Activated T-cell treated with anti-CD3 and anti-CD28 coated beads for 1 hour (primary cell): ENCODE results near the gene MARCO.
"Not testable (repeated sequence)": the region's sequence is repeated elsewhere in the genome, so short reads cannot be mapped to it uniquely, and the experiment has no call there.

ENCODE experiments used
- DNase-seq: peaks from one replicate; pipeline ENCODE4 v3.0.0-alpha.2; 2020; ENCODE audit warnings: low read depth

Gene MARCO

DNA sequence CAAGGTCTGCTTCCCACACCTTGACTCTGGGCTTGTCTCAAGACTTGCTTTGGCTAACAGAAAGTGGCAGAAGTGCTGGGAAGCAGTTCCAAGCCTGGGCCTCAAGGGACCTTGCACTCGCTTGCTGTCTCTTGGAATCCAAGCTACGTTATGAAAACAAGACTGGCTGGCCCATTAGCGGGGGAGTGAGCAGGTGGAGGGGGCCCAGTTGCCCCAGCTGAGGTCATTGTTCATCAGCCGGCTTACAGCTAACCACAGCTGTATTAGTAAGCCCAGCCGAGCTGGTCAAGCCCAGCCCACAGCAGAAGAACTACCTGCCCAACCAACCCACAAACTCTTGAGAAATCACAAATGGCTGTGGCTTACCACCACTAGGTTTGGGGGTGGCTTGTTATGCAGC is 63.1 kb downstream of the MARCO start:
- no peak for DNase-seq

DNA sequence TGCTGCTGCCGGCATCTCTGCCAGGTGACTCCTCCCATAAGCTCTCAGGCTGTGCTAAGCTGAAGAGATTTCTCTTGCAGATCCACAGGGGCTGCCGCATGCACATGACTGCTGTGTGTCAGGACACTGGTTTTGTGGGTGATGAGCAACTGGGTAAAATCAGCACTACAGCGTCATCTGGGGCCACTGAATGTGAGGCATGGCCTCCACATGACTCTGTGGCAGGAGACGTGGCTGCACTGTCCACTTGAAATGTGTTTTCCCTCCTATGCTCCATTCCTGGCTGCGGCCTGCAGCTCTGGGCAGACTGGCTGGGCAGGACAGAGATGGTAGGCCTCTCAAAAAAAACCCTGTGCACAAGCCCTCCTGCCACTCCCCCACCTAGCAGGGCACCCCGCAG is 63.6 kb downstream of the MARCO start:
- DNase-seq: no peak

DNA sequence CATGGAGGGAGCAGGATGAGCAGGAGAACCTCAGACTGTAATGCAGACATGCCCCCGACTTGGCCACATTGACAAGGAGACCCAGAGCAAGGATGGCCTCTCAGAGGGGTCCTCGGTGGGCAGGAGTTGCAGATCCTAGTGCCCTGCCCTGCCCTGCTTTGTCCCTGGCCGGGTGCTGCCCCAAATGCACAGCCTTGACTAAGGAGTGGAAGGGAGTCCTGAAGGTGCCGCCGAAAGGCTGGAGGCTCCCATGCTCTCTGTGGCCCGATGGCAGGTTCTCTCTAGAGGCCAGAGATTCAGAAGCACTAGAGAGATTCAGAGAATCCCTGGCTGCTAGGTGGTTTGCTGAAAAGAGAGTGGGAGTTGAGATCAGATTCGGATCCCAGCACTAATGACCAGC is 64.4 kb downstream of the MARCO start:
- DNase-seq: no peak

DNA sequence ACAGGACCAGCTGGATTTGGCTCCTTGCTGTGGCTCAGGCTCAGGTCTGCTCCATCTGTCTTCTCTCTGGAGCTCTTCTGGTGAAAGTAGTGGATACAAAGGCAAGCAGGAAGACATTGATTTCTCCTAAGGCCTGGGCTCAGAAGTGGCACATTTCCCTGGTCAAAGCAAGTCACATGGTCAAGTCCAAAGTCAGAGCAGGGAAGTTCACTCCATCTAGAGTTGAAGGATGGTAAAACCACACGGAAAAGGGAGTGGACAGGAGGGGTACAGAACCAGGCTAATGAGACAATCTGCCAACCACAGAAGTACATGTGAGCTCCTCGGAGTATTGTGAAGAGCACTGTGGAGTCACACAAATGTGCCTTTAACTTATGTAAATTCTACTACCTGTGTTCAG is 66.1 kb downstream of the MARCO start:
- no peak for DNase-seq

DNA sequence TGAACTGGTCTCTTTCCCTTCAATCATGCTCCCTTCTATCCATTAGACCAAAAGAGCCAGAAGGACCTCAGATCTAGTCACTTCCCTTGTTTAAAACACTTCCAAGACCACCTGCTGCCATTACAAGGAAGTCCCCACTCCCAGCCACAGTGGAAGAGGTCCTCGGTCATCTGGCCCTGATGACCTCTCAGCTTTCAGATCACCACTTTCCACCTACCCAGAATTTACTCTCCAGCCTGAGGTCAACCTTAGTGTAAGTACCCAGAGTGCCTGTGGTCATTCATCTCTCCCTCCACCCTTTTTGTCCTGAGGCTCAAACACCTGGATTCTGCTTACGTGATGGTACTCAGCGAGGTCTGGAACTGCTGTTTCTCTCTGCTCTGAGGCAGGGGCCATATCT is 67.1 kb downstream of the MARCO start:
- DNase-seq: no peak

DNA sequence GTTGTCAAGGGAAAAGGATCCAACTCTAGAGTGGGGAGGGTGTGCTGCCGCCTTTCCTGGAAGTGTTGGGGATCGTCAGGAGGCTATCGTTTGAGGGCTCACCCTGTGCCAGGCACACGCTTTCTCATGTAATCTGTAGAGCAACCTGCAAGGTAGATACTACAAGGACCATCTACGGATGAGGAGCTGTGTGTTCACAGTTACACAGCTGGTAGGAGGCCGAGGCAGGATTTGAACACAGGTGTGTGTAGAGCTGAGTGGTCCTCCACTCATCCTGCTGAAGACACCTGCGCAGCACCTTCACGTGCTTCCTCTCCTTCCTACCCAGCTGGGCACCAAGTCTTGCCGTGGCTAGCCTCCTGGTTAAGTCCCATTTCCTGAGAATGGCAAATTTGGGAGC is 68.3 kb downstream of the MARCO start:
- no peak for DNase-seq

DNA sequence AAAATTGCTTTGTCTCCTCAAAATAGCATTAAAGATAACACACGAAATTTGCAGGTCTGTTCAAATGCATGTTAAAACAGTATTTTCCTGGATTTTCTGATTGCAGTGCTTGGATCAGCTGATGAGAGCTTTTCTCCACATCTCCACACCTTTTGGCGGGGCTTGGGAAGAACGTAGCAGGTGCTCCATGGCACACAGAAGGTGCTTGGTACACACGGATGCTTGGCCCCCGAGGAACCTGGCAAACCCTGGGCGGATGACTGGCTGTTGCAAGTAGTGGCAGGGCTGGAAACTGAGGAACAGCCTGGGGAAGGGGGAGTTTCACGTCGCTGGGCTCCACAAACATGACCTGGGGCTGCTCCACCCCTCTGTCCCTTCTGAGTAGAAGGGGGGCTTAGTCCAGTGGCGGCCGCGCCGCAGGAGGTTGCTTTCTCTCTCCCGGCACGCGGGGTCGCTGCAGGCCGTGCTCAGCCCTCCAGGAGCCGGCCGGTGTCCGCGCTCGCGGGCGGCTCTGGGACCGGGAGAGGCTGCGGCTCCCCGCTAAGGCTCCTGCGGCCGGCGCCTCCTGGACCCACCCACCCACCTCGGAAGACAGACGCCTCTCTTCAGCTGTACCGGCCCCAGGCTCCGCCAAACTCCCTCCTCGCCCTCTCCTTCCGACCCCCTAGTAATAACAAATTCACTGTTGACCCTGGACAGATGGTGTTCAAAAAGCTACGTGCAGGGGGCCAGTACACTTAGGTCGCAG is 69.3 kb downstream of the MARCO start:
- DNase-seq: no peak

DNA sequence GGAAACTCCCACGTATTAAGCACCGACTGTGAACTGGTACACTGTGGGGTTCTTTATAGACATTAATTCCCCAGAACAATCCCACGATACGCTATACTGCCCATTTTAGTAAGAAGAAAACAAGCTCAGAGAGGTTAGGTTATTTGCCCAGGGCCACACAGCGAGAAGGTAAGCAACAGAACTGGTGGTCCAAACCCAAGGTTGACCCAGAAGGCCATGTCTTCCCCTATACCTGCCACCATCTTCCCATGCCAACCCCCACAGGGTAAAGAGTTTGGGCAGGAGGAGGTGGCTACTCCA is 69.9 kb downstream of the MARCO start:
- DNase-seq: no peak

DNA sequence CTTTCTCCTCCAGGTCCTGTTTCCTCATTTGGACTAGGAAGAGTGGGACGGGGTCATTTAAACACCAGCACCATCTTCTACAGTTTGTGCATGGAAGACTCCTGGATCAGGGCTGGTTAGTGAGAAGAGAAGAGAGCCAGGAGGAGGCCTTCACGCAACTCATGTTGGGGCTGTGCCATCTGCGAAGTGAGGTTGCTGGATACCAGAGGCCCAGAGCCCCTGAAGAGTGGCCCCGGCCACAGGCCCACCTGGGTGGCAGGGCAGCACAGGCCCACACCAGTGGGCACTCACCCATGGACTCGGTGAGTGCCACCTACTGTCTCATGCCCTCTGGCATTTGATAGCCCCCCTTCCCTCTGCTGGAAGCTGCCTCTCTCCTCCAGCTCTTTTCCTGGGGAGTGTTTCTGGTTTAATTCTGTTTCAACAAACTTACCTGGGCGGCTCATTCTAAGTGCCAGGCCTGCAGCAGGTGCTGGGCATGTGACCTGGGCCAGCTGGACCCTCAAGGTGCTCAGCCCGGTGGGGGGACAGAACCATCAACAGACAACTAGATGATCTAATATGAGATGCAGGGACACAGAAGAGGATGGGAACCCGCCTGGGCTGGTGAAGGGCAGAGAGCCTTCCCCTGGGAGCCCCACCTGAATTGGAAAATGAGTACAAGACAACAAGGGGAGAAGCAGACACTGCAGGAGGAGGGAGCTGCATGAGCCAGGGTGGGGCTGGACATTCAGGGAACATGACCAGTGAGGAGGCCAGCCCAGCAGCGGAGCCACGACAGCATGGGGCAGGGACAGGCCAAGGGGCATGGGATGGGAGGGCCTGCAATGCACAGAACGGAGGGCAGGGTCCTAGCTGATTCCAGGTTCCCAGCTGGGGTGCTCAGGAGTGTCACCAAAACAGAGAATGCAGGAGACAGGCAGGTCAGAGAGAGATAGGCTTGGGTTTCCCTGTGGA is 70.6 kb downstream of the MARCO start:
- no peak for DNase-seq

DNA sequence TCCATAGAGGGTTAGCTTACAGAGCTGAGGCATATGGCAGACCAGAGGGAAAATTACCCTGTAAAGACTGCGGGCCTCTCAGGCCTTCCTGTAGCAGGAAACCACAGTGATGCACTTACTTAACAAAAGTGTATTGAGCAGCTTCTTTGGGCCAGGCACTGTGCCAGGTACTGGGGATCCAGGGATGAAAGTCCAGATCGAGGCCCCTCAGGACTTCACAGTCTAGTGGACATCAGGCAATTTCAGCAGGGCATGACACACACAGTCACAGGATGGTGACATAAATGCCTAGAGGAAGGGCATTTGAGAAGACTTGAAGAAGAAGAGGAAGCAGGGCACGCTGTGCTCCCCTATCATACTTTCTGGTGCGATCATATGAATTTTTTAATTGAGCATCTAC is 71.7 kb downstream of the MARCO start:
- DNase-seq: no peak

DNA sequence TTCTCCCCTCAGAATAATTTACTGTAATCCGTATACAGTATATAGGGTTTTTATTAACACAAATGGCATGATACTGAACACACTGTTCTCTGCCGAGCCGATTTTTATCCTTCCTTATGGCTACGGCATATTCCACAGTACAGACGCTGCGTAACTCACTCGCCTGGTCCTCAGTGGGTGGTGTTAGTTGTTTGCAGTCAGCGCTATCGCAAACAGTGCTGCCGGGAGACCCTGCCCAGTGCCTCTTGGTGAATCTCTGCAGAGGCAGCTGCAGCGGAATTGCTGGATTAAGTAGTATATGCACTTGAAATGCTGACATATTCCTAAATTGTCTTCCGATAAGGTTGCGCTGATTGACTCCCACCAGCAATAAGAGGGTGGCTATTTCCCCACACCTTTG is 73.9 kb downstream of the MARCO start:
- no peak for DNase-seq

DNA sequence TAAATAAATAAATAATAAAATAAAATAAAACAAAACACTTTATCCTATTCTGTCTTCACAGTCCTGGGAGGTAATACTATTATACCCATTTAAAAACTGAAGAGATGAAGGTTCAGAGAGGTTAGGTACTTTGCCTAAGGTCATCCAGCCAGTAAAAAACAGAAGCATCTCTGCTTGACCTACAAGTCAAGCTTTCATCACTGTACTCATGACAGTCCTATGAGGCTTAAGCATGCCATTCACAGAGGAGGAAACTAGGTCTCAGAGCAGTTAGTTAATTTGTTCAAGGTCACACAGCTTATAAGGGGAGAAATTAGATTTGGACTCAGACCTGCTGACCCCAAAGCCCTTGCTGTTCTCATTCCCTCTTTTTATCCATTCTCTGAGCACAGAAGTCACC is 77.5 kb downstream of the MARCO start:
- no peak for DNase-seq

DNA sequence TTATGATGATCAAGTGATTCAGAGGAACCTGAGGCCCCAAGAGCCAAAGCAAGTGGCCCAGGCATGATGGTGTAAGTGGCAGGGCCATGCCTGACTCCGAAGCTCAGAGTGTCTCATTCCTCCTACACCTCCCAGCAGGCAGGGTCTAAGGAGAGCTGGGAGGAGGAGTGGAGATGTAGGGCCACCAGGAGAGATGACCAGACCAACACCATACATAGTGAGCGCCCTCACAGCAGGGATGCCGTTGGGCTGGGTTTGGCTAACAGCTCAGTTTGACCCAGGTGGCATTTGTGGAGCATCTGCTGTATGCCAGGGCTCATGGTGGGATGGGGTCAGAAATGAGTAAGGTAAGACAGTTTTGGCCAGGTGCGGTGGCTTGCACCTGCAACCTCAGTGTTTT is 80.7 kb downstream of the MARCO start:
- no peak for DNase-seq

DNA sequence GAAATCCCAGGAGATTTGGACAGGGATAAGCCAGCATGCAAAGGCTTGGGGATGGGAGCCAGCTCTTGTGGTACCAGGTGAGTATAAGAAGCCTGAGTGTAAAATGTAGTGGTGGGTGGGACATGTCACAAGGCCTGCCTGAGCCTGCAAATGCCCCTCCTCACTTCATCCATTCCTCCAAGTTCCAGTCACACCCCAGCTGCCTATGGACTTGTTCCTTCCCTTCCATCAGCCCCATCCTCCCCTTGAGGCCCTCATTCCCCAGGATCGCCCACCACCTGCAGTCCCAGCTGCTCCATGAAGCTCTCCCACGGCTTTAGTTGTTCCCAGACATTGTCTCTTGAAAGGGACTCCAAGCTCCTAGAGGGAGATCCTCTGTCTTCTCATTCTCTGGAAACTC is 81.5 kb downstream of the MARCO start:
- no peak for DNase-seq

DNA sequence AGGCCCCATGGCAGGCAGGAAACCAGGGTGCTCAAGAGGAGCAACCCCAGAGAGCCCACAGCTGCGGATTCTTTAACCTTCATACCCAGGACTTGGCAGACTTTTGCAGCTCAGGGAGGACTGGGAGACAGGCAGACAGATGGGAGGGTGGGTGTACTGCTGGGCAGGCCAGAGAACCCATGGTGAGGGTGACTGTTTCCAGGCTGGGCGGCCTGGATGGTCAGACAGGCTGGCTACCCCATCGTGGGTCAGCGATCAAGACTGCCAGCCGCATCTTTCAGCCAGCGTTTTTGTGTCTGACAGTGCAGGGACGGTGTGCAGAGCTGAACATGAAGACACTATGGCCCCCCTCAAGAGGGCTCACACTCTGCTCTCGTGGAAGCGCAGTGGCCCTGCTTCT is 82.2 kb downstream of the MARCO start:
- no peak for DNase-seq

DNA sequence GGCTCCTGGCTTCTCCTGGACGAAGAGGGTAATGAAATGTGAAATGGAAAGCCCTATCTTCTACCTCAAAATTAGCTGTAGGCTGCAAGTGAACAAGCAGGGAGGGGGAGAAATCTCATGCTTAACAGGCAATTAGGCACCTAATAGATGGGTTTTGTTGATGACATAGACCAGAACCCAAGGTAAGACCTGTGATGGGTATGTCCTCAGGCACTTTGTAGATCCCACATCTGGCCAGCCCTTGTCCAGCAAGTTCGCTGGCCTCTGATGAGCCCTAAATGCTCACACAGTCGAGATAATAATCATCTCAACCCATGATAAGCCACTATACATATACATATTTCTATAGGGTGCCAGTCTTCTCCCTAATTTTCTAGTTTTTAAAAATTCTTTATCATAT is 82.6 kb downstream of the MARCO start:
- DNase-seq: no peak

DNA sequence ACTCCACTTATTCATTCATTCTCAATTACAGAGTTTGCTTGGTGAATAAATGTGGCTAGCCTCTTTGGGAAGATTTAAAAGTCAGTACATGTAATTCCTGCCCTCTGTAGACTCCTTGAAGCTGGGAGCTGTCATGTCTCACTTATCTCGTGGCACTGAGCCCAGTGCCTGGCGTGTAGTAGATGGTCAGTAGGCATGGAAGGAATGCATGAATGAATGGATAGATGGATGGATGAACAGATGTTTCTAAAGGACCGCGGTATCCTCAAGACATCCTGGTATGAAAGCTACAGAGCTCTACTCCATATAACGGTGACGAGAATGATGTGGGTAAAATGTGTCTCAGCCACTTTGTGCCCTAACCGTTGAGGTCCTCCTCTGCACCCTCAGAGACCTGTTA is 83.0 kb downstream of the MARCO start:
- DNase-seq: no peak

DNA sequence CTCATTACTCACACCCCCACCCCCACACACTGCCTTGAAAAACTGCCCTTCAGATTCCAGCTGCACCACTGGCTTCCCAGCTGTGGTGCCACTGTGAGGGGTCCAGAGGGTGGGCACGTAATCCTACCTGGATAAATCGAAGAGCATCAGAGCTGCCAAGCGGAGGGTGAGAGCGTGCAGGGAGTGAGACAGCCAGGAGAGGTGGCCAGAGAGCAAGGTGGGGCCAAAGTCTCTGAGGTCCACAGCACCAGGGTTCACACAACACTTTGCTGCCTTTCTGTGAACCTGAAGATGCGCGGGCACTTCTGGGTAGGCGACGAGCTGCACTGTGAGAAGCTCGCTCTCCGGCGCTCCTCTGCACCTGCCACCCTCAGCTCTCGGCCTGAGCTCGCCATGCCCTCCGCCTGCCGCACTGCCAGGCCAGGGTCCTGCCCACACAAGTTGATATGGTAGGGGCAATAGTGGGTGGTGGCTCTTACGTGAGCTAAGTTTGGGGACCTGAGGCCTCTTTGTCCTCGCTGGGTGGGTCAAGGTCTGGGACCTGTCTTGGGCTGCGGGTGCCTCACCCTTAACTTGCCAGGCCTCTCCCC is 83.9 kb downstream of the MARCO start:
- no peak for DNase-seq

DNA sequence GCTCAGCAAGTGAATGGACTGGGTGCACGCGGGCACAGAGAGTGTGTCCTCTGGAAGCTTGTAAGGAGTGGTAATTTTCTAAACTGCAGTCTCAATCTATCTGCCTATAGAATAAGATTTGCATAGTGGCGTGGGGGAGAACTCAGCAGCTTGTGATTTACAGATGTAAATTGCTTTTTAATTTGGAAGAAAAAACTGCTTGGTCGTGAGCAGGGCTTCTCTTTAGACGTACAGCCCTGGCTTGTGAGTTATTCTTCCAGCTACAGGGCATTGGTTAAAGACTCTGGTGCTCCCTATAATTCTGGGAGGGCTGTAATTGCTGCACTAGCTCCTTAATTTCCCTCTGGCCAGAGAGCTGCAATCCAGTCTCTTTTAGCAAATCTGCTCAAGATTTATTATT is 84.9 kb downstream of the MARCO start:
- DNase-seq: no peak

DNA sequence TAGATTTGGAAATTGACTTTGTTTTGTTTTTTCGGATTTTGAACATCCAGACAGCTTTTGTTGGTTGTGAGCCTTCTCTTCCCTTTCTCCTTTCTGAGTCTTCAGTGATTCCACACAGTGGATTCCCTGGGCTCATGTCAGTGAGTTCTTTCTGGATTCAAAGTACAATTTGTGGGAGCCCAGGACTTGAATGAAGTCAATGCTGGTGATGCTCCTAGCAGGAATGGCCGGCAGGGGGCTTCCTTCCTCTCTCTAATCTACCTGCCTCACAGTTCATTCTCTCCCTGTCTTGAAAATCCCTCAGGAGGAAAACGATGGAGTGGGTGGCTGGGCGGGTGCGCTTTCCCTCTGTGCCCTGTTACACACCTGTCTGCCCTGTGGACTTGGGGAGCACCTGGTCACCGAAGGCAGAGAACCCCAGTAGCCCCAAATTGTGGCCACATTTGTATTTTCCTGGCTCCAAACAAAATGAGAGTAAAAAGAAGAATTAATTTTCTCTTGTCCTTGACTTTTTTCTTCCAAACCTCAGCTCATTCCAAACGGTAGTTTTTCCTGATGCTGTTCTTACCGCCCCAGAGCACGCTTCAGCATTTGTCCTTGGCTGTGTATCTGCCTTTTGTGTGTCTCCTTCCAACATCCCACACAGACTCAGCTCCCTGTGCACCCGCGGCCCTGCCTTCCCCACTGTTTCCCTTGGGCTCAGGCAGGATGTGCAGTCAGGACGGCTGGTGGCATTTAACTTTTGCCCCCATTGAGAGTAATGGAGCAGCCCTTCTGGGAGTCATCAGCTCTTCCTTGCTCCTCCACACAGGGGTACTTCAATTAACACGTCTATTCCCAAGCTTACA is 86.6 kb downstream of the MARCO start:
- no peak for DNase-seq

DNA sequence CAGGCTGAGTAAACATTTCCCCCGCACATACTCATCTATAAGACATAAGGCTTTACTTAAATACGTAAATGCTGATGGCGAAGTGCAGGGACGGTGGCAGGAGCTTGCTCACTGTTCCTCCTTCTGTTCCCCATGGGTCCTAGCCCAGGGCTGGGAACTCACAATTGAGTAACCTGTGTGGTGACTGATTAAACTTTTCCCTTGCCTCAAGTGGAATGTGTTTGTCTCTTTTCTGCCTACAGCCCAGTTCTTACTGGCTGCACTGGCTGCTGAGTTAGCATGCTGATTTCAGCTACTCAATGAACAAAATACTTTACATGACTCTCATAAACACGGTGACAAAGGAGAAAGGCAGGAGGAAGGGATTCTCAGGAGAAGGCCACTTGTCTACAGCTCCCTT is 87.3 kb downstream of the MARCO start:
- DNase-seq: no peak

DNA sequence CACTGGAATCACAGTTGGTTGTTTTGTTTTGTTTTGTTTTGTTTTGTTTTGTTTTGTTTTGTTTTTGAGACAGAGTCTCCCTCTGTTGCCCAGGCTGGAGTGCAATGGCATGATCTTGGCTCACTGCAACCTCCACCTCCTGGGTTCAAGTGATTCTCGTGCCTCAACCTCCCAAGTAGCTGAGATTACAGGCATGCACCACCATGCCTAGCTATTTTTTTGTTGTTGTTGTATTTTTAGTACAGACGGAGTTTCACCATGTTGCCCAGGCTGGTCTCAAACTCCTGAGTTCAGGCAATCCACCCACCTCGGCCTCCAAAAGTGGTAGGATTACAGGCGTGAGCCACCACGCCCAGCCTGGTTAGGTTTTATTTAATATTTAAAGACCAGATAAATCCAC is 95.9 kb downstream of the MARCO start:
- not testable (repeated sequence) for DNase-seq
